Gastroesophageal sphincter (tissue), 3 donors: Measurements from ENCODE around the gene SLC6A1.

ENCODE experiments used
- EP300 ChIP-seq: sonication (generic); formaldehyde crosslinking; IDR thresholded peaks from one replicate; pipeline ENCODE4 v1.6.1; 2017; ENCODE audit warnings: antibody characterized with exemption, mild to moderate bottlenecking
- POLR2A ChIP-seq, 2 donors: fragments of 450-650 bp; IDR thresholded peaks; one replicate each; pipeline ENCODE4 v1.6.1; 2017; ENCODE audit warnings: antibody characterized with exemption in 2 of 2, mild to moderate bottlenecking in 2 of 2, moderate library complexity in 1 of 2
- POLR2AphosphoS5 ChIP-seq: sonication (generic); formaldehyde crosslinking; IDR thresholded peaks from one replicate; pipeline ENCODE4 v1.6.1; 2017; ENCODE audit warnings: antibody characterized with exemption
- TF ChIP-seq, protein P1 (sequence below), 4 experiments: fragments of 200-600 bp in 2 of 4; fragments of 450-650 bp in 2 of 4; sonication (generic) in 1 of 4; IDR thresholded peaks; one replicate each; pipeline ENCODE4 v1.5.1; 2017 to 2019; ENCODE audit warnings: antibody characterized with exemption in 4 of 4, mild to moderate bottlenecking in 2 of 4, moderate library complexity in 2 of 4

DNA sequence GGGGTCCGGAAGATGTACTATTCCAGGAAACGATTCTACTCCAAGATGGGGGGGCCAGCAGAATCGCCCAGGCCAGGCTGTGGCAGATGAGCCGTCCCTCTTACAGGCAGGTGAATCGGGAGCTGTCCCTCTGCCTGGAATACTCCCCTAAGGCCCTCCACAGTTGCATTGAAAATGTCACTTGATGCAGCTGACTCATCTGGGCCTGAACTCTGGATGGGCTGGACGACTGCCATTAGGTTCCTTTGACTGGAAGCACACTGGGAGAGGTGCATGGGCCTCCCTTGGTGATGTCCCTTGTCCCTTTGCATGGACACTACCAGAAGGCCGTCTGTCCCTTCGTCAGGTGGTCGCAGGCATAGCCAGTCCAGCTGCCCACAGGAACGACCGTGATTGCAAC lies 92.1 kb downstream of the SLC6A1 start:
- TF ChIP-seq, protein P1, sequence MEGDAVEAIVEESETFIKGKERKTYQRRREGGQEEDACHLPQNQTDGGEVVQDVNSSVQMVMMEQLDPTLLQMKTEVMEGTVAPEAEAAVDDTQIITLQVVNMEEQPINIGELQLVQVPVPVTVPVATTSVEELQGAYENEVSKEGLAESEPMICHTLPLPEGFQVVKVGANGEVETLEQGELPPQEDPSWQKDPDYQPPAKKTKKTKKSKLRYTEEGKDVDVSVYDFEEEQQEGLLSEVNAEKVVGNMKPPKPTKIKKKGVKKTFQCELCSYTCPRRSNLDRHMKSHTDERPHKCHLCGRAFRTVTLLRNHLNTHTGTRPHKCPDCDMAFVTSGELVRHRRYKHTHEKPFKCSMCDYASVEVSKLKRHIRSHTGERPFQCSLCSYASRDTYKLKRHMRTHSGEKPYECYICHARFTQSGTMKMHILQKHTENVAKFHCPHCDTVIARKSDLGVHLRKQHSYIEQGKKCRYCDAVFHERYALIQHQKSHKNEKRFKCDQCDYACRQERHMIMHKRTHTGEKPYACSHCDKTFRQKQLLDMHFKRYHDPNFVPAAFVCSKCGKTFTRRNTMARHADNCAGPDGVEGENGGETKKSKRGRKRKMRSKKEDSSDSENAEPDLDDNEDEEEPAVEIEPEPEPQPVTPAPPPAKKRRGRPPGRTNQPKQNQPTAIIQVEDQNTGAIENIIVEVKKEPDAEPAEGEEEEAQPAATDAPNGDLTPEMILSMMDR (IDR thresholded peaks at IDR 0.05) = no peak
- TF ChIP-seq POLR2A (IDR thresholded peaks at IDR 0.05) (no peak), POLR2AphosphoS5 (no peak), EP300 (no peak)
